ENCODE results near the gene ZNF197.
"Not testable (repeated sequence)": the region's sequence is repeated elsewhere in the genome, so short reads cannot be mapped to it uniquely, and the experiment has no call there.

Gene ZNF197

DNA sequence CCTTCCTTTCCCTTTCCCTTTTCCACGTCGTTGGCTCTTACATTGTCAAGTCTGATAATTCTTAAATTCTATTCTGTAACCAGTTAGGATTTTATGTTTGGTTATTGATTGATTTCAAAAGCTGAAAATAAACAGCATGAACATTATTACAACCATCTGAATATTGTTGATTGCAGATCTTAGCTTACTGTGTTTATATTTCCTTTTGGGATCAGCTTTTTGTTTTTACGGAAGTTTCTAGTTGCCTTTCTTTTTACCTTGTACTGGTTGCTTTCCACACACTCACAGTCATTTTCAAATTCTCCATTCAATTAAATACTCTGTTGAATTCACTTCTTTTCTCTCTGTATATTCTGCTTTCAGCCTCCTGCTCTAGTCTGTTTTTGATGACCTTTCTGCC lies 40.3 kb downstream of the ZNF197 start:
- no peak for DNase-seq (ENCODE audit: low read depth)

DNA sequence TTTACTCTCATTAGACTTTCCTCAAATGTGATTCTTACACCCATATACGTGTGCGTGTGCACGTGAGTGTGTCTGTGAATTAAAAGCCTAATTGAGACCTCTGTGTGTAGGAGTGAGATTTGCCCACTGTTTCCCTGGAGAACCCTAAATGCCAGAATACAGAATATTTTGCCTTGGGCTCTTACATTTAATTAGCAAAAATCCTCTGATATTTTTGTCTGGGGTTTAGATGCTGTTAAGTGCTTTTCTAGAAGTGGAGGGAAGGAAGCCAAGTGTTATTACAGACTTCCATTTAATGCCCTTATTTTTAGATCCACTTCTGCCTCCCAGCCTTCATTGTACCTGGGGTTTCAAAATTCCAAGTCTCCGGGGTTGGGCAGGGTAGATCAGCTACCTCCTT lies 41.5 kb downstream of the ZNF197 start:
- DNase-seq (ENCODE audit: low read depth): no peak

DNA sequence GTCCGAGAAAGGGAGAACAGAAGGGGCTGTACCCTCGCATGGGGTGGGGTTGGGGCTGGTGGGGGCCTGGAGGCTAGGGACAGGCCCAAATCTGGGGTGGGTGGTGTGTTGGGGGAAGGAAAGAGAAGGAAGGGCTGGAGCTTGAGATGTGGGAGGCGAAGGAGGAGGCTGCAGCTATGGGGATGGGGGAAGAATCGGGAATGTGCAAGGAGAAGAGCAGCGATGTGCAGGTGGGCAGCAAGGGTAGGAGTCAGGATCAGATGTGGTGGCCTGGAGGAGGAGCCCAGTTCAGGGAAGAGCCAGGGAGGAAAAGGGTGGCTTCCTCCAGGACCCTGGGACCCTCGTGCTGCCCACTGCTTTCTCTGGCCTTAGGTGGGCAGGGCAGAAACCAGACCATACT lies 44.9 kb downstream of the ZNF197 start:
- DNase-seq (ENCODE audit: low read depth): no peak

GRCh38 chr3:44673466-44673865 lies 48.6 kb downstream of the ZNF197 start:
- not testable (repeated sequence) for DNase-seq (ENCODE audit: low read depth)

DNA sequence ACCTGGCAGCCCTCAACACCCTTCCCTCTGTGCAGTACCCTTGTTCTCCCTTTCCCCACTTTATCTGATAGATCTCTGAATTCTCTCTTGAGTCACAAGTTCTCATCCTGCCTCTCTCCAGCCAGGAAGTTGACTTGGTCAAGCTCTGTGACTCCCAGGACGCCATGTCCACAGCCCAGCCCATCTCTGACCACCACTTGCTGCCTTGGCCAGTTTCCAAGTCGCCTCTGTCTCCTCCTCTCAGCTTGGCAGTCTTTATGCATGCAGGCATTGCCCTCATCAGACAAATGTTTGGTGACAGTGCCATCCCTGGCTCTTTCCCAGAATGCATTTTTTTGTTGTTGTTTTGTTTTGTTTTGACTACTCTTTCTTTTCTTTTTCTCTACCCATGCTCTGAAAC lies 49.4 kb downstream of the ZNF197 start:
- DNase-seq (ENCODE audit: low read depth): peak; percentile 17

DNA sequence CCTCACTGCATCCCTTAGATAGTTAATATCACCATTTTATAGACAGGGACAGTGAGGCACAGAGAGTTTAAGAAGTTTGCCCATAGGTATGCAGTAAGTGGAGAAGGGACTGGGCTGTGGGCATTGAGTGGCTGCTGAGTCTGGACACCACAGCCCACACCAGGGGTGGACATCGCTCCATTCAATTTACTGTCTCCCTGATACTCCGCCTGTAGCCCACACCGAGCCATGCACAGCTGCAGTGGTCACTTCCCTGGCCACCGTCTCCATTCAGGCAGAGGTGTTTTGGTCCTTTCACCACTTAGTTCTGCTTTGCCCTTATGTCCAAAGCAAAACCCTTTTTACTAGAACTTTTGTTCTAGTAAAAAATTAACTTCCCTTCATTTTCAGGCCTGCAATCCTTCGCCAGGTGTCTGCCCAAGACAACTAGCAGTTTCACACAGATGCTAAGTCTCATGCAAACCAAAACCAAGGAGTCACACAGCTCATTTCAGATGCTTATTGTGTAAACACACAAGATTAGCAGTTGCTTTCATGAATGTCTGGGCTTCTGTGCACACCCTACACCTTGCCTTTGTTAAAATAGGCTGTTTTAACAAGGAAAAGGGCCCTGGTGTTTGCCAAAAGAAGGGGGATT lies 53.8 kb downstream of the ZNF197 start:
- DNase-seq (ENCODE audit: low read depth): no peak

GRCh38 chr3:44680921-44681455 lies 56.2 kb downstream of the ZNF197 start:
- DNase-seq (ENCODE audit: low read depth): no peak

- DNase-seq (ENCODE audit: low read depth): no peak
Measured at GRCh38 chr3:44682182-44682896, 57.5 kb downstream of the ZNF197 start.

- no peak for DNase-seq (ENCODE audit: low read depth)
Measured at GRCh38 chr3:44685128-44685800, 60.4 kb downstream of the ZNF197 start.

- DNase-seq (ENCODE audit: low read depth): no peak
Measured at GRCh38 chr3:44687898-44688297, 63.1 kb downstream of the ZNF197 start.
